ENCODE results near the gene MTCH2. TPM values are rescaled to one million over a fixed set of nuclear protein-coding genes. Genes with fewer than 3 reads are reported as not detected.

MTCH2 gene
- total RNA-seq, 1 experiment from 2014 or later: 254 TPM

Other genes with a start within 250 kb of the MTCH2 start
- gene SLC39A13, start 234.0 kb downstream of the MTCH2 start, total RNA-seq (2014; rRNA removed; shearing (Covaris generic)): 103 and 108 TPM in 2 replicates
- gene PSMC3, start 216.1 kb downstream of the MTCH2 start, total RNA-seq (2014; rRNA removed; shearing (Covaris generic)): 435 and 665 TPM in 2 replicates
- gene RAPSN, start 193.4 kb downstream of the MTCH2 start, total RNA-seq (2014; rRNA removed; shearing (Covaris generic)): not detected in 2 replicates
- gene CELF1, start 89.4 kb downstream of the MTCH2 start, total RNA-seq (2014; rRNA removed; shearing (Covaris generic)): 94.7 and 115 TPM in 2 replicates
- 225 and 253 TPM in 2 replicates for gene PTPMT1, start 77.0 kb downstream of the MTCH2 start, total RNA-seq (2014; rRNA removed; shearing (Covaris generic))
- gene KBTBD4, start 63.6 kb downstream of the MTCH2 start, total RNA-seq (2014; rRNA removed; shearing (Covaris generic)): 44.7 and 60.4 TPM in 2 replicates
- gene NDUFS3, start 63.5 kb downstream of the MTCH2 start, total RNA-seq (2014; rRNA removed; shearing (Covaris generic)): 152 and 165 TPM in 2 replicates
- not detected in 2 replicates for gene FAM180B, start 55.9 kb downstream of the MTCH2 start, total RNA-seq (2014; rRNA removed; shearing (Covaris generic))
- gene C1QTNF4, start 48.1 kb downstream of the MTCH2 start, total RNA-seq (2014; rRNA removed; shearing (Covaris generic)): not detected in 2 replicates
- gene AGBL2, start 72.8 kb upstream of the MTCH2 start, total RNA-seq (2014; rRNA removed; shearing (Covaris generic)): 1.8 and 2.8 TPM in 2 replicates
- gene FNBP4, start 124.8 kb upstream of the MTCH2 start, total RNA-seq (2014; rRNA removed; shearing (Covaris generic)): 32.9 and 33.4 TPM in 2 replicates
- 42.3 and 43.4 TPM in 2 replicates for gene NUP160, start 205.8 kb upstream of the MTCH2 start, total RNA-seq (2014; rRNA removed; shearing (Covaris generic))